Hepatocyte (in vitro differentiated cells): ENCODE measurements around the gene DOCK2. TPM values are rescaled to one million over a fixed set of nuclear protein-coding genes. Genes with fewer than 3 reads are reported as not detected.

Experiments
- DNase-seq: peaks from one replicate; pipeline ENCODE4 v3.0.0-alpha.2; 2016; ENCODE audit warnings: low spot score
- H2AFZ ChIP-seq: fragments of 200-600 bp; sonication (generic); 2 replicates; pipeline ENCODE4 v1.6.0; 2016; ENCODE audit warnings: antibody characterized with exemption, mild to moderate bottlenecking
- H3K27ac ChIP-seq: fragments of 200-600 bp; sonication (generic); 2 replicates; pipeline ENCODE4 v1.5.1; 2016; ENCODE audit warnings: mild to moderate bottlenecking
- H3K27me3 ChIP-seq: fragments of 200-600 bp; sonication (generic); 2 replicates; pipeline ENCODE4 v1.6.1; 2016
- H3K36me3 ChIP-seq: fragments of 200-600 bp; sonication (generic); replicated peaks from 2 replicates; pipeline ENCODE4 v1.5.1; 2016; ENCODE audit warnings: low read depth; ENCODE audit not compliant: insufficient read depth
- H3K4me1 ChIP-seq: fragments of 200-600 bp; sonication (generic); 2 replicates; pipeline ENCODE4 v1.5.1; 2016; ENCODE audit warnings: mild to moderate bottlenecking, moderate library complexity; ENCODE audit not compliant: insufficient read depth
- H3K4me2 ChIP-seq: fragments of 200-600 bp; sonication (generic); 2 replicates; pipeline ENCODE4 v1.6.0; 2016
- H3K4me3 ChIP-seq: fragments of 200-600 bp; sonication (generic); 2 replicates; pipeline ENCODE4 v1.5.1; 2016; ENCODE audit warnings: mild to moderate bottlenecking
- H3K79me2 ChIP-seq: fragments of 200-600 bp; sonication (generic); 2 replicates; pipeline ENCODE4 v1.6.0; 2017; ENCODE audit warnings: mild to moderate bottlenecking
- H3K9me2 ChIP-seq: fragments of 200-600 bp; sonication (generic); replicated peaks from 2 replicates; pipeline ENCODE4 v1.6.0; 2017; ENCODE audit warnings: mild to moderate bottlenecking; ENCODE audit not compliant: insufficient read depth
- H3K9me3 ChIP-seq: fragments of 200-600 bp; sonication (generic); 2 replicates; pipeline ENCODE4 v1.5.1; 2016; ENCODE audit warnings: low read depth, mild to moderate bottlenecking
- H4K20me1 ChIP-seq: fragments of 200-600 bp; sonication (generic); 2 replicates; pipeline ENCODE4 v1.6.0; 2016; ENCODE audit warnings: mild to moderate bottlenecking; ENCODE audit not compliant: insufficient read depth, poor library complexity, severe bottlenecking
- EZH2 ChIP-seq: fragments of 200-600 bp; sonication (generic); IDR thresholded peaks from 2 replicates; pipeline ENCODE4 v1.6.1; 2016; ENCODE audit warnings: antibody characterized with exemption, mild to moderate bottlenecking, borderline replicate concordance
- EZH2phosphoT487 ChIP-seq: fragments of 200-600 bp; sonication (generic); IDR thresholded peaks from one replicate; pipeline ENCODE4 v1.6.1; 2018; ENCODE audit warnings: antibody characterized with exemption, mild to moderate bottlenecking, low read depth, moderate library complexity; ENCODE audit not compliant: unreplicated experiment, severe bottlenecking
- WGBS: methylation state at CpG from one replicate; pipeline ENCODE4 v1.1.6; 2016; ENCODE audit warnings: low lambda C conversion rate; ENCODE audit errors: missing lambda C conversion rate; 5-methylcytosine and 5-hydroxymethylcytosine counted together
- polyA plus RNA-seq: library from polyadenylated mRNA; unstranded; fragments of >200 nt; fragmentation: Nextera tagmentation; extraction: Ambion mirVana; gene quantifications from 2 replicates; pipeline ENCODE4 v1.2.1, GENCODE V29; 2016
- total RNA-seq: library from RNA; depleted of rRNA; stranded (reverse); fragments of >200 nt; gene quantifications from 2 replicates; pipeline ENCODE4 v1.2.3, GENCODE V29; 2014
- TF ChIP-seq, protein P1 (sequence below): fragments of 200-600 bp; sonication (generic); IDR thresholded peaks from 2 replicates; pipeline ENCODE4 v1.5.1; 2016; ENCODE audit warnings: antibody characterized with exemption, mild to moderate bottlenecking; ENCODE audit not compliant: poor library complexity

The DOCK2 gene
- total and polyA plus RNA-seq, 2 experiments from 2014 or later, result 0.60 TPM; not detected in 1

GRCh38 chr5:170095646-170096045 is 458.6 kb downstream of the DOCK2 start:
- no peaks in the 10 kb centered on the region for H3K4me1 ChIP-seq
- DNase-seq, result no peak
- H3K4me2 ChIP-seq, result no peak overlapping the region
- peaks cover 4% of the 10 kb centered on the region for H3K27me3 ChIP-seq
- 64% methylated on average over 1 of the region's 1 CpG for WGBS
- TF ChIP-seq EZH2phosphoT487, result no peak
- TF ChIP-seq, protein P1, sequence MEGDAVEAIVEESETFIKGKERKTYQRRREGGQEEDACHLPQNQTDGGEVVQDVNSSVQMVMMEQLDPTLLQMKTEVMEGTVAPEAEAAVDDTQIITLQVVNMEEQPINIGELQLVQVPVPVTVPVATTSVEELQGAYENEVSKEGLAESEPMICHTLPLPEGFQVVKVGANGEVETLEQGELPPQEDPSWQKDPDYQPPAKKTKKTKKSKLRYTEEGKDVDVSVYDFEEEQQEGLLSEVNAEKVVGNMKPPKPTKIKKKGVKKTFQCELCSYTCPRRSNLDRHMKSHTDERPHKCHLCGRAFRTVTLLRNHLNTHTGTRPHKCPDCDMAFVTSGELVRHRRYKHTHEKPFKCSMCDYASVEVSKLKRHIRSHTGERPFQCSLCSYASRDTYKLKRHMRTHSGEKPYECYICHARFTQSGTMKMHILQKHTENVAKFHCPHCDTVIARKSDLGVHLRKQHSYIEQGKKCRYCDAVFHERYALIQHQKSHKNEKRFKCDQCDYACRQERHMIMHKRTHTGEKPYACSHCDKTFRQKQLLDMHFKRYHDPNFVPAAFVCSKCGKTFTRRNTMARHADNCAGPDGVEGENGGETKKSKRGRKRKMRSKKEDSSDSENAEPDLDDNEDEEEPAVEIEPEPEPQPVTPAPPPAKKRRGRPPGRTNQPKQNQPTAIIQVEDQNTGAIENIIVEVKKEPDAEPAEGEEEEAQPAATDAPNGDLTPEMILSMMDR, result no peak
- H2AFZ ChIP-seq, result no peak overlapping the region
- H3K9me2 ChIP-seq, result no peaks in the 10 kb centered on the region
- H3K36me3 ChIP-seq, result no peaks in the 10 kb centered on the region
- H3K9me3 ChIP-seq, result no peaks in the 10 kb centered on the region
- H3K79me2 ChIP-seq, result no peaks in the 10 kb centered on the region
- no peak overlapping the region for H3K4me3 ChIP-seq
- H4K20me1 ChIP-seq, result no peaks in the 10 kb centered on the region
- H3K27ac ChIP-seq, result no peak overlapping the region

- Histone ChIP-seq H2AFZ (no peak overlapping the region), H3K4me3 (no peak overlapping the region), H3K9me3 (no peaks in the 10 kb centered on the region), H4K20me1 (no peaks in the 10 kb centered on the region), H3K79me2 (no peaks in the 10 kb centered on the region), H3K27ac (no peak overlapping the region), H3K27me3 (peaks cover 4% of the 10 kb centered on the region), H3K4me1 (no peaks in the 10 kb centered on the region), H3K36me3 (no peaks in the 10 kb centered on the region), H3K4me2 (no peak overlapping the region), H3K9me2 (no peaks in the 10 kb centered on the region)
- WGBS, result 74% methylated on average over 9 of the region's 9 CpGs
- no peak for DNase-seq
- TF ChIP-seq EZH2, result no peak
These were observed 460.9 kb downstream of the DOCK2 start for GRCh38 chr5:170097934-170098333.

GRCh38 chr5:170100066-170100943 is 463.2 kb downstream of the DOCK2 start:
- H3K36me3 ChIP-seq, result no peaks in the 10 kb centered on the region
- H4K20me1 ChIP-seq, result no peaks in the 10 kb centered on the region
- no peaks in the 10 kb centered on the region for H3K9me3 ChIP-seq
- H3K4me1 ChIP-seq, result no peaks in the 10 kb centered on the region
- no peak overlapping the region for H3K27ac ChIP-seq
- no peak overlapping the region for H3K4me2 ChIP-seq
- WGBS, result 25% methylated on average over 13 of the region's 13 CpGs
- TF ChIP-seq, protein P1, result peak; percentile 86
- TF ChIP-seq EZH2, result no peak
- no peak overlapping the region for H2AFZ ChIP-seq
- DNase-seq, result peak; percentile 92
- no peak overlapping the region for H3K4me3 ChIP-seq
- H3K9me2 ChIP-seq, result no peaks in the 10 kb centered on the region
- H3K27me3 ChIP-seq, result no peaks in the 10 kb centered on the region
- no peaks in the 10 kb centered on the region for H3K79me2 ChIP-seq

- H3K27ac ChIP-seq, result no peak overlapping the region
- H3K9me2 ChIP-seq, result no peaks in the 10 kb centered on the region
- no peaks in the 10 kb centered on the region for H4K20me1 ChIP-seq
- DNase-seq, result no peak
- no peaks in the 10 kb centered on the region for H3K9me3 ChIP-seq
- H3K4me2 ChIP-seq, result no peak overlapping the region
- no peak overlapping the region for H2AFZ ChIP-seq
- H3K27me3 ChIP-seq, result no peaks in the 10 kb centered on the region
- H3K4me1 ChIP-seq, result no peaks in the 10 kb centered on the region
- WGBS, result 82% methylated on average over 1 of the region's 1 CpG
- H3K79me2 ChIP-seq, result no peaks in the 10 kb centered on the region
- no peaks in the 10 kb centered on the region for H3K36me3 ChIP-seq
- TF ChIP-seq, protein P1, result no peak
- TF ChIP-seq EZH2phosphoT487 (no peak), EZH2 (no peak)
- H3K4me3 ChIP-seq, result no peak overlapping the region
These were observed 466.4 kb downstream of the DOCK2 start for GRCh38 chr5:170103447-170103846.
